B cell (primary cell): ENCODE measurements around the gene MAB21L4. TPM values are rescaled to one million over a fixed set of nuclear protein-coding genes. Genes with fewer than 3 reads are reported as not detected.
"Not testable (repeated sequence)": the region's sequence is repeated elsewhere in the genome, so short reads cannot be mapped to it uniquely, and the experiment has no call there.

Experiments
- ATAC-seq: fragments of 200-7000 bp; cut with Tn5 transposase; one replicate; pipeline ENCODE4 v1.10.0; 2021; ENCODE audit warnings: low read depth, mild to moderate bottlenecking, moderate number of reproducible peaks, moderate library complexity
- CTCF ChIA-PET: fragments of 350-600 bp; sonication (Branson Sonifier 250); formaldehyde crosslinking; loops from one replicate; lab custom pipeline; 2021; ENCODE audit warnings: antibody characterized with exemption, inconsistent platforms; lab: Charles Lee
- POLR2A ChIA-PET: fragments of 350-600 bp; sonication (Branson Sonifier 250); formaldehyde crosslinking; loops from one replicate; lab custom pipeline; 2021; ENCODE audit warnings: antibody characterized with exemption; lab: Charles Lee
- DNase-seq: peaks from one replicate; pipeline ENCODE4 v3.0.0; 2013
- H2AFZ ChIP-seq: 2 replicates; pipeline ENCODE4 v1.6.1; 2012; ENCODE audit warnings: mild to moderate bottlenecking, low read depth, low read length; ENCODE audit not compliant: insufficient read depth, poor library complexity, severe bottlenecking
- H3K27ac ChIP-seq, 2 donors: 1 replicate in 1 of 2; 2 replicates in 1 of 2; pipeline ENCODE4 v1.5.1; 2012 to 2013; ENCODE audit warnings: low read length in 2 of 2, mild to moderate bottlenecking in 2 of 2, moderate library complexity in 1 of 2
- H3K27me3 ChIP-seq, 4 experiments: fragments of 200-600 bp in 1 of 4; sonication (generic) in 1 of 4; replicated peaks in 1 of 4; 1 replicate in 2 of 4; 2 replicates in 2 of 4; pipeline versions ENCODE4 v1.6.1 to v1.7.0; 2013 to 2016; ENCODE audit warnings: low read length in 3 of 4, mild to moderate bottlenecking in 2 of 4, mixed read lengths in 1 of 4, moderate library complexity in 1 of 4; ENCODE audit not compliant: insufficient read depth in 4 of 4, control insufficient read depth in 3 of 4; ENCODE audit errors: control extremely low read depth in 1 of 4
- H3K36me3 ChIP-seq, 2 experiments: replicated peaks in 1 of 2; 1 replicate in 1 of 2; 2 replicates in 1 of 2; pipeline versions ENCODE4 v1.6.1 to v1.7.1; 2013; ENCODE audit warnings: low read length in 1 of 2; ENCODE audit not compliant: insufficient read depth in 2 of 2, control insufficient read depth in 1 of 2; ENCODE audit errors: control extremely low read depth in 1 of 2, extremely low read depth in 1 of 2
- H3K4me1 ChIP-seq, 2 donors: fragments of 200-600 bp in 1 of 2; sonication (generic) in 1 of 2; 1 replicate in 1 of 2; 2 replicates in 1 of 2; pipeline versions ENCODE4 v1.5.1 to v1.6.1; 2013 to 2017; ENCODE audit warnings: low read length in 2 of 2; ENCODE audit not compliant: control insufficient read depth in 2 of 2, insufficient read depth in 2 of 2
- H3K4me2 ChIP-seq: replicated peaks from 2 replicates; pipeline ENCODE3; 2012; ENCODE audit warnings: mild to moderate bottlenecking, low read depth, low read length; ENCODE audit not compliant: poor library complexity, severe bottlenecking
- H3K4me3 ChIP-seq, 5 experiments: fragments of 200-600 bp in 1 of 5; sonication (generic) in 1 of 5; 1 replicate in 3 of 5; 2 replicates in 2 of 5; pipeline versions ENCODE4 v1.5.1 to v1.7.0; 2011 to 2016; ENCODE audit warnings: low read length in 4 of 5, mild to moderate bottlenecking in 4 of 5, low read depth in 2 of 5, control low read depth in 1 of 5, moderate library complexity in 1 of 5; ENCODE audit not compliant: insufficient read depth in 1 of 5; ENCODE audit errors: control extremely low read depth in 1 of 5, extremely low read depth in 1 of 5
- H3K79me2 ChIP-seq: fragments of 200-600 bp; sonication (generic); one replicate; pipeline ENCODE4 v1.6.0; 2016; ENCODE audit warnings: low read length; ENCODE audit not compliant: control insufficient read depth, insufficient read depth
- H3K9ac ChIP-seq: fragments of 200-600 bp; sonication (generic); 2 replicates; pipeline ENCODE4 v1.6.1; 2017; ENCODE audit warnings: mild to moderate bottlenecking, low read length, moderate library complexity
- H3K9me3 ChIP-seq, 3 donors: one replicate each; pipeline versions ENCODE4 v1.6.1 to v1.7.1; 2013; ENCODE audit warnings: low read length in 2 of 3; ENCODE audit not compliant: control insufficient read depth in 2 of 3, insufficient read depth in 1 of 3; ENCODE audit errors: control extremely low read depth in 1 of 3
- H4K20me1 ChIP-seq: 2 replicates; pipeline ENCODE4 v1.6.0; 2012; ENCODE audit warnings: mild to moderate bottlenecking, low read length; ENCODE audit not compliant: insufficient read depth, control insufficient read depth, poor library complexity, severe bottlenecking
- H3K27ac Mint-ChIP-seq: one replicate; pipeline ENCODE4 v1.8.0; 2021; ENCODE audit warnings: mixed read lengths
- H3K27me3 Mint-ChIP-seq: one replicate; pipeline ENCODE4 v1.8.0; 2021; ENCODE audit warnings: mixed read lengths
- H3K4me1 Mint-ChIP-seq: one replicate; pipeline ENCODE4 v1.8.0; 2021; ENCODE audit warnings: mixed read lengths
- H3K4me3 Mint-ChIP-seq: one replicate; pipeline ENCODE4 v1.8.0; 2021; ENCODE audit warnings: mixed read lengths
- H3K9me3 Mint-ChIP-seq: one replicate; pipeline ENCODE4 v1.8.0; 2022; ENCODE audit warnings: mixed read lengths; ENCODE audit not compliant: insufficient read depth
- EZH2 ChIP-seq: IDR thresholded peaks from 2 replicates; pipeline ENCODE4 v1.6.1; 2012; ENCODE audit warnings: borderline replicate concordance, low read depth, mild to moderate bottlenecking, moderate library complexity, low read length; ENCODE audit not compliant: insufficient read depth, poor library complexity, severe bottlenecking
- WGBS: methylation state at CpG from one replicate; pipeline ENCODE4 v1.1.5; 2013; ENCODE audit warnings: missing lambda C conversion rate; ENCODE audit not compliant: insufficient coverage; 5-methylcytosine and 5-hydroxymethylcytosine counted together
- intact Hi-C: fragments of 100-400 bp; cut with micrococcal nuclease; formaldehyde crosslinking; loops from one replicate; pipeline ENCODE4 v1.10.0; 2022
- polyA plus RNA-seq: library from polyadenylated mRNA; depleted of rRNA; stranded (reverse); fragments of >200 nt; gene quantifications from 2 replicates; pipeline ENCODE4 v1.2.3, GENCODE V29; 2012
- total RNA-seq, 2 donors: library from RNA; stranded (reverse); fragments of 120-200 nt in 1 of 2; gene quantifications; 1 replicate in 1 of 2; 2 replicates in 1 of 2; pipeline versions ENCODE4 v1.2.3 to v1.2.4, GENCODE V29; 2013 to 2022
- TF ChIP-seq, protein P1 (sequence below): fragments of 200-600 bp; IDR thresholded peaks from one replicate; pipeline ENCODE4 v1.8.0; 2022; ENCODE audit warnings: antibody characterized with exemption, mild to moderate bottlenecking

Gene MAB21L4
- total and polyA plus RNA-seq, 2 donors (not counting 1 experiment from before 2014, with no cell fraction given), result not detected

DNA sequence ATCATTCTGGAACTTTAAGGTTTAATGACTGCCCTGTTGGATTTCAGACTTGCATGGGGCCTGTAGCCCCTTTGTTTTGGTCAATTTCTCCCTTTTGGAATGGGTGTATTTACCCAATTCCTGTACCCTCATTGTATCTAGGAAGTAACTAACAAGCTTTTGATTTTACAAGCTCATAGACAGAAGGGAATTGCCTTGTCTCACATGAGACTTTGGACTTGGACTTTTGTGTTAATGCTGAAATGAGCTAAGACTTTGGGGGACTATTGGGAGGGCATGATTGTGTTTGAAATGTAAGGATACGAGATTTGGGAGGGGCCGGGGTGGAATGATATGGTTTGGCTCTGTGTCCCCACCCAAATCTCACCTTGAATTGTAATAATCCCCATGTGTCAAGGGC, 49.6 kb downstream of the MAB21L4 start:
- H3K4me1 Mint-ChIP-seq, H3K27ac Mint-ChIP-seq, H3K4me3 Mint-ChIP-seq, H3K4me1 ChIP-seq, H3K27me3 ChIP-seq, H3K4me2 ChIP-seq, H3K36me3 ChIP-seq, H3K9me3 Mint-ChIP-seq, H4K20me1 ChIP-seq, POLR2A ChIA-PET, ATAC-seq, CTCF ChIA-PET, DNase-seq, H3K4me3 ChIP-seq, intact Hi-C loops, H3K9me3 ChIP-seq, H3K27ac ChIP-seq, H3K79me2 ChIP-seq, H3K9ac ChIP-seq, H2AFZ ChIP-seq: not testable (repeated sequence)
- WGBS, result 100% methylated on average over 2 of the region's 2 CpGs
- peaks cover 13% of the 10 kb centered on the region for H3K27me3 Mint-ChIP-seq

DNA sequence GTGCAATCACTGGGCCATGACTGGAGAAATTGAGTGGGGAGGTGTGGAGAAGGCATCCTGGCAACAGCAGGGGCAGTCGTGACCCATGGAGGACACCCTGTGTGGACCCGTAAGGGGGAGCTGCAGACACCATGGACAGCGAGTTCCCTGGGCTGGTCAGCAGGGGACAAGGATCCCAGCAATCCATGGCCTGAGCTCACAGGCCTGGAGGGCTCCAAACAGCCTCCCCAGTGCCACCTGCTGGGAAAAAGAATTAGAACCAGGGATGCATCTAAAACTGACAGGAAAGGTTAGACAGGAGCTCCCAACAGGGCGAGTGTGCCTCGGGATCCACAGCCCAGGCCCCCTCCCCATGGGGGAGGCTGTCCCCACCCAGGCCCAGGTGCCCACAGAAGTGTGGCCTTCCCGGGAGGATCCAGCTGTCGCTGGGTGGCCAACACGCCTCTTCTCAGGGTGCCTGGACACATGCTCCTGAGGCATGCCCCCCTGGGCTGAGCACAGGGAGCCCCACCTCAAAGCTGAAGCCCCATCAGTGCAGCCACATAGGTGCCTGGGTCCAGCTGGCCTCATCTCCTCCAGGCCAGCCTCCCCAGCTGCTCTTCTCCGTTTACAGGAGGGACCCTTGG, 55.4 kb downstream of the MAB21L4 start:
- H2AFZ ChIP-seq, result no peak overlapping the region
- no peaks in the 10 kb centered on the region for H3K79me2 ChIP-seq
- no peak overlapping the region for H3K4me3 ChIP-seq
- no peak overlapping the region for H3K27ac ChIP-seq
- ChIA-PET CTCF (interaction anchor here (0.9 to 1.7 kb wide), 4 partner anchors 11 to 326 kb away, joined by 3 to 17 read pairs (median 4); no protein-coding TSS in a partner anchor), POLR2A (no interaction called here)
- TF ChIP-seq EZH2, result no peak
- TF ChIP-seq, protein P1, sequence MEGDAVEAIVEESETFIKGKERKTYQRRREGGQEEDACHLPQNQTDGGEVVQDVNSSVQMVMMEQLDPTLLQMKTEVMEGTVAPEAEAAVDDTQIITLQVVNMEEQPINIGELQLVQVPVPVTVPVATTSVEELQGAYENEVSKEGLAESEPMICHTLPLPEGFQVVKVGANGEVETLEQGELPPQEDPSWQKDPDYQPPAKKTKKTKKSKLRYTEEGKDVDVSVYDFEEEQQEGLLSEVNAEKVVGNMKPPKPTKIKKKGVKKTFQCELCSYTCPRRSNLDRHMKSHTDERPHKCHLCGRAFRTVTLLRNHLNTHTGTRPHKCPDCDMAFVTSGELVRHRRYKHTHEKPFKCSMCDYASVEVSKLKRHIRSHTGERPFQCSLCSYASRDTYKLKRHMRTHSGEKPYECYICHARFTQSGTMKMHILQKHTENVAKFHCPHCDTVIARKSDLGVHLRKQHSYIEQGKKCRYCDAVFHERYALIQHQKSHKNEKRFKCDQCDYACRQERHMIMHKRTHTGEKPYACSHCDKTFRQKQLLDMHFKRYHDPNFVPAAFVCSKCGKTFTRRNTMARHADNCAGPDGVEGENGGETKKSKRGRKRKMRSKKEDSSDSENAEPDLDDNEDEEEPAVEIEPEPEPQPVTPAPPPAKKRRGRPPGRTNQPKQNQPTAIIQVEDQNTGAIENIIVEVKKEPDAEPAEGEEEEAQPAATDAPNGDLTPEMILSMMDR, result no peak
- Mint-ChIP-seq H3K4me3 (no peak overlapping the region), H3K27me3 (peaks cover 28% of the 10 kb centered on the region), H3K27ac (no peak overlapping the region), H3K9me3 (no peaks in the 10 kb centered on the region), H3K4me1 (no peaks in the 10 kb centered on the region)
- ATAC-seq (no peak), DNase-seq (no peak)
- H3K9ac ChIP-seq, result no peak overlapping the region
- H3K9me3 ChIP-seq, result peaks cover 1 to 9% (median 2%) of the 10 kb centered on the region in 3 donors
- intact Hi-C loops, result no loop called here
- H3K4me2 ChIP-seq, result no peak overlapping the region
- H3K4me1 ChIP-seq, result no peaks in the 10 kb centered on the region
- H3K27me3 ChIP-seq, result peaks cover 0 to 21% (median 6%) of the 10 kb centered on the region in 4 experiments
- 59% methylated on average over 9 of the region's 9 CpGs for WGBS
- no peaks in the 10 kb centered on the region for H4K20me1 ChIP-seq
- no peaks in the 10 kb centered on the region for H3K36me3 ChIP-seq
